ES-I3 (cell line): ENCODE data around the gene ZDHHC7.
"Not testable (repeated sequence)": the region's sequence is repeated elsewhere in the genome, so short reads cannot be mapped to it uniquely, and the experiment has no call there.

Experiments
- H3K36me3 ChIP-seq: 2 replicates; pipeline ENCODE4 v1.6.1; 2013; ENCODE audit warnings: mild to moderate bottlenecking, low read length, control low read depth, moderate library complexity; ENCODE audit not compliant: insufficient read depth
- H3K4me1 ChIP-seq: 2 replicates; pipeline ENCODE4 v1.6.1; 2013; ENCODE audit warnings: mild to moderate bottlenecking, control low read depth, low read length; ENCODE audit not compliant: insufficient read depth
- H3K9ac ChIP-seq: 2 replicates; pipeline ENCODE4 v1.6.1; 2013; ENCODE audit warnings: low read depth, mild to moderate bottlenecking, low read length, moderate library complexity
- H3K9me3 ChIP-seq: 2 replicates; pipeline ENCODE4 v1.6.1; 2013; ENCODE audit warnings: mild to moderate bottlenecking, low read length, moderate library complexity; ENCODE audit not compliant: control insufficient read depth, insufficient read depth

ZDHHC7 gene

GRCh38 chr16:84947022-84947421 is 64.3 kb downstream of the ZDHHC7 start:
- H3K9me3 ChIP-seq: peaks cover 5% of the 10 kb centered on the region; the same call in 1 of the 2 replicates
- no peaks in the 10 kb centered on the region for H3K4me1 ChIP-seq
- H3K36me3 ChIP-seq: no peaks in the 10 kb centered on the region
- no peak overlapping the region for H3K9ac ChIP-seq

GRCh38 chr16:84943620-84944019 is 67.7 kb downstream of the ZDHHC7 start:
- no peaks in the 10 kb centered on the region; the same call in 1 of the 2 replicates for H3K4me1 ChIP-seq
- H3K9me3 ChIP-seq: peaks cover 5% of the 10 kb centered on the region; the same call in 1 of the 2 replicates
- H3K36me3 ChIP-seq: no peaks in the 10 kb centered on the region
- H3K9ac ChIP-seq: no peak overlapping the region

DNA sequence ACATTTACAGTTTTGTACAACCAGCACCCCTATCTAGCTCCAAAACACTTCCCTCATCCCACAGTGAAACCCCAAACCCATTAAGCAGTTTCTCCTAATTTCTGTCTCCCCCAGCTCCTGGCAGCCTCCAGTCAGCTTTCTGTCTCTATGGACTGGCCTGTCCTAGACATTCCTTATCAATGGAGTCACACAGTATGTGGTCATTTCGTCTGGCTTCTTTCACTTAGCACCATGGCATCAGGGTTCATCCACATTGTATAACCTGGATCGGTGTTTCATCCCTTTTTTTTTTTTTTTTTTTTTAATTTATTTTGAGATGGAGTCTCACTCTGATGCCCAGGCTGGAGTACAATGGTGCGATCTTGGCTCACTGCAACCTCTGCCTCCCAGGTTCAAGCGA is 68.5 kb downstream of the ZDHHC7 start:
- H3K4me1 ChIP-seq: no peaks in the 10 kb centered on the region; the same call in 1 of the 2 replicates
- H3K9me3 ChIP-seq: peaks cover 5% of the 10 kb centered on the region; the same call in 1 of the 2 replicates
- no peaks in the 10 kb centered on the region for H3K36me3 ChIP-seq
- H3K9ac ChIP-seq: no peak overlapping the region

- H3K9ac ChIP-seq: no peak overlapping the region
- no peaks in the 10 kb centered on the region for H3K36me3 ChIP-seq
- H3K9me3 ChIP-seq: peaks cover 5% of the 10 kb centered on the region; the same call in 1 of the 2 replicates
Observed at GRCh38 chr16:84941921-84942320, 69.4 kb downstream of the ZDHHC7 start.

GRCh38 chr16:84940670-84941551 is 70.4 kb downstream of the ZDHHC7 start:
- no peak overlapping the region for H3K9ac ChIP-seq
- H3K9me3 ChIP-seq: peaks cover 5% of the 10 kb centered on the region; the same call in 1 of the 2 replicates
- no peaks in the 10 kb centered on the region for H3K36me3 ChIP-seq
- no peaks in the 10 kb centered on the region; the same call in 1 of the 2 replicates for H3K4me1 ChIP-seq

More at GRCh38 chr16:84941921-84942320, 69.4 kb downstream of the ZDHHC7 start:
- H3K4me1 ChIP-seq: no peaks in the 10 kb centered on the region; the same call in 1 of the 2 replicates

DNA sequence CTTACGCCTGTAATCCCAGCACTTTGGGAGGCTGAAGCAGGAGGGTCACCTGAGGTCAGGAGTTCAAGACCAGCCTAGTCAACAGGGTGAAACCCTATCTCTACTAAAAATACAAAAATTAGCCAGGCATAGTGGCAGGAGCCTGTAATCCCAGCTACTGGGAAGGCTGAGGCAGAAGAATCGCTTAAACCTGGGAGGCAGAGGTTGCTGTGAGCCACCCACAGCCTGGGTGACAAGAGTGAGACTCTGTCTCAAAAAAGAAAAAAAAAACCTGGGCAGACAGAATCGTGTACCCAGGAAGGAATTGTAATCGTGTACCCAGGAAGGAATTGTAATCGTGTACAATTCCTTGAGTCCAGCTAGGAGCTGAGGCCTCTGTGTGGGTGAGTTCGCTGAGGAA is 72.7 kb downstream of the ZDHHC7 start:
- H3K4me1 ChIP-seq, H3K36me3 ChIP-seq, H3K9me3 ChIP-seq, H3K9ac ChIP-seq: not testable (repeated sequence)

- Histone ChIP-seq H3K36me3 (no peaks in the 10 kb centered on the region), H3K4me1 (no peaks in the 10 kb centered on the region; the same call in 1 of the 2 replicates), H3K9ac (no peak overlapping the region)
Observed at GRCh38 chr16:84937196-84938005, 73.9 kb downstream of the ZDHHC7 start.

DNA sequence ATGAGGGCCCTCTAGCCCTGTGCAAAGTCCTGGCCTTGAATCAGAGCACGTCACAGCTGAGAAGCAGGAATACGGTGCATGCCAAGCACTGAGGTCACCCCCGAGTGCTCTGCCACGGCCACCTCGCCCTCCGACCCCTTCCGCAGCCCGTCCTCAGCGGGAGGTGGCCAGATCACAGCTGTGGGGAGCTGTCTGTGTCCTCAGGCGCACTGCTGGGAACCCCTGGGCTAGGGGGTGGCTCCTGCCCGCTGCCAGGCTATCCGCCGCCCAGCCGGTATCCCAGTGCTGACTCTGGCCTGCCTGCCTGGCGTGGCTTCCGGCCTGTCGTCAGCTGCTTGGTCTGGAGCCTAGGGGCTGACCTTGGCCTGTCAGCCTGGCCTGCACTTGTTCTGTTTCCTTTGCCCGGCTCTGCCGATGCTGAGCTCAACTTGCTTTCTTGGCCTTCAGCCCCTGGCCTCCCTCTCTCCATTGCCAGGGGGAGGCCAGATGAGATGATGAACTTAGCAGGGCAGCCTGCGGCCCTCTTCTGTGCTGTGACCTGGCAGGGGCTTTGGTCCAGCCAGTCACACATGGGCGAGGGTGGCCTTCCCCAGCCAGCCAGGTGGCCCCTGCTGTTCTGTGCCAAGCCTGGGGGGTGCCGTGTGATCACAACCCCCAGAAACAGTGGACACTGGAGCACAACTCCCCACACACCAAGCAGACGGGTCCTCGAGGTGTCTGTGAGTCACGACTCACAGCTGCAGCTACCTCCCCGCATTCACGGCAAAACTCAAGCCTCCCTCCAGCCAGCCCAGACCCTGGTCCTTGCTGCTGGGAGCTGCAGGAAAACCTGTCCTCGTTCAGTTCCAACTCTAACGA is 77.3 kb downstream of the ZDHHC7 start:
- H3K9me3 ChIP-seq: no peaks in the 10 kb centered on the region
- no peak overlapping the region for H3K9ac ChIP-seq
- no peaks in the 10 kb centered on the region; the same call in 1 of the 2 replicates for H3K4me1 ChIP-seq
- no peaks in the 10 kb centered on the region for H3K36me3 ChIP-seq

More at GRCh38 chr16:84937196-84938005, 73.9 kb downstream of the ZDHHC7 start:
- H3K9me3 ChIP-seq: peaks cover 2% of the 10 kb centered on the region; the same call in 1 of the 2 replicates

DNA sequence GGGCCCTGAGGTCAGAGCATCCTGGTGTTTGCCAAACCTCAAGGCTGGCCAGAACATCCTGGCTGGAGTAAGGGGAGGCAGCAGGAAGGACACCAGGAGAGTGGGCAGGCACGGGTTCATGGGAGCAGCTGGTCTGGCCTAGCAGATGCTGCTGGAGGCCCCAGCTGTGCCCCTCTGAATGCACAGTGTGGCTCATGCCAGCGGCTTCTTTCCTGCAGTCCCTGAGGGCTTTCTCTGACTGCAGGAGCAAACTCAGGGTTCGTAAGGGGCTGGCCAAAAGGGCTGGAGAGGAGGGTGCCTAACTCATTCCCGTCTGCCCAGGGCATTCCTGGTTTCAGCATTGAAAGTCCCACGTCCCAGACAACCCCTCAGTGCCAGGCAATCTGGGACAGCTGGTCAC is 78.7 kb downstream of the ZDHHC7 start:
- no peaks in the 10 kb centered on the region; the same call in 1 of the 2 replicates for H3K4me1 ChIP-seq
- H3K36me3 ChIP-seq: no peaks in the 10 kb centered on the region
- no peaks in the 10 kb centered on the region for H3K9me3 ChIP-seq
- H3K9ac ChIP-seq: no peak overlapping the region

- H3K36me3 ChIP-seq: no peaks in the 10 kb centered on the region
- no peak overlapping the region for H3K9ac ChIP-seq
- no peaks in the 10 kb centered on the region; the same call in 1 of the 2 replicates for H3K4me1 ChIP-seq
- H3K9me3 ChIP-seq: no peaks in the 10 kb centered on the region
Observed at GRCh38 chr16:84931506-84931905, 79.8 kb downstream of the ZDHHC7 start.

DNA sequence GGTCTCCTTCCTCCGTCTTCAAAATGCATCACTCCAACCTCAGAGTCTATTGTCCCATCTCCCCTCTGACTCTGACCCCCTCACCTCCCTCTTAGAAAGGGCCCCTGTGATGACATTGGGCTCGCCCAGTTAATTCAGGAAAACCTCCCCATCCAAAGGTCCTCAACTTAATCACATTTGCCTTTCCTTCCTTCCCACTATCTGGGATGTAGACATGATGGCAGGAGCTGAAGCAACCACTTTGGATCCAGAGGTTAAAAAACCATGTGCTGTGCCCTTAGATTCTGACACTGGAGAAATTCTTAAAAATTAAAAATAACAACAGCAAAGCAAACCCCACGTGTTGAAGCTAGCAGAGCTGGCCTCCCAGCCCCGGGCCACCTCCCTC is 80.2 kb downstream of the ZDHHC7 start:
- no peaks in the 10 kb centered on the region; the same call in 1 of the 2 replicates for H3K4me1 ChIP-seq
- H3K36me3 ChIP-seq: no peaks in the 10 kb centered on the region
- H3K9me3 ChIP-seq: no peaks in the 10 kb centered on the region

GRCh38 chr16:84930298-84931106 is 80.8 kb downstream of the ZDHHC7 start:
- no peaks in the 10 kb centered on the region; the same call in 1 of the 2 replicates for H3K4me1 ChIP-seq

More for the DNA sequence above, 80.2 kb downstream of the ZDHHC7 start:
- no peak overlapping the region for H3K9ac ChIP-seq

More at GRCh38 chr16:84930298-84931106, 80.8 kb downstream of the ZDHHC7 start:
- no peaks in the 10 kb centered on the region for H3K36me3 ChIP-seq
- H3K9ac ChIP-seq: no peak overlapping the region
- H3K9me3 ChIP-seq: no peaks in the 10 kb centered on the region
